GF-D8 (cell line): ENCODE measurements around the gene NEU3.

Source experiments
- DNase-seq: peaks from one replicate; lab custom pipeline; 2025; lab: John Stamatoyannopoulos, UW

NEU3 gene

GRCh38 chr11:75063741-75064314 is 75.1 kb downstream of the NEU3 start:
- DNase-seq: no peak

GRCh38 chr11:75066061-75066460 is 77.3 kb downstream of the NEU3 start:
- DNase-seq: no peak
